HG02943 (cell line): Measurements from ENCODE around the gene TRIM64.
"Not testable (repeated sequence)": the region's sequence is repeated elsewhere in the genome, so short reads cannot be mapped to it uniquely, and the experiment has no call there.

Experiments used
- ATAC-seq: cut with Tn5 transposase; IDR thresholded peaks from one replicate; pipeline ENCODE4 v1.9.1; 2021; ENCODE audit warnings: mild to moderate bottlenecking, low read depth, moderate library complexity; ENCODE audit not compliant: unreplicated experiment

Gene TRIM64

GRCh38 chr11:89965737-89966136 lies at the start of gene TRIM64:
TSS of gene TRIM64 (plus strand) at chr11:89966037. CDS start at chr11:89968504, 2,467 bp downstream.
- not testable (repeated sequence) for ATAC-seq

- no peak for ATAC-seq
These were observed 43.6 kb upstream of the TRIM64 start, which contains the start of gene TRIM49D1 for GRCh38 chr11:89922195-89922660. TSS of gene TRIM49D1 (minus strand) at chr11:89922245. CDS start at chr11:89917710, 4,535 bp downstream.

GRCh38 chr11:89923764-89924163 lies 42.1 kb upstream of the TRIM64 start, which contains the start of gene TRIM49D2:
TSS of gene TRIM49D2 (plus strand) at chr11:89924064. CDS start at chr11:89926762, 2,698 bp downstream.
- not testable (repeated sequence) for ATAC-seq

GRCh38 chr11:89960833-89961232 lies 5.0 kb upstream of the TRIM64 start:
- ATAC-seq: not testable (repeated sequence)
